ENCODE data around the gene SURF4.
"Not testable (repeated sequence)": the region's sequence is repeated elsewhere in the genome, so short reads cannot be mapped to it uniquely, and the experiment has no call there.

The SURF4 gene

GRCh38 chr9:133331641-133332380 lies 44.0 kb downstream of the SURF4 start:
- no peak for DNase-seq

- DNase-seq: no peak
Measured at GRCh38 chr9:133331221-133331620, 44.6 kb downstream of the SURF4 start.

- not testable (repeated sequence) for DNase-seq
Measured at GRCh38 chr9:133329306-133330156, 46.3 kb downstream of the SURF4 start.

GRCh38 chr9:133327834-133328484 lies 47.9 kb downstream of the SURF4 start:
- DNase-seq: no peak

- DNase-seq: not testable (repeated sequence)
Measured at GRCh38 chr9:133327021-133327420, 48.8 kb downstream of the SURF4 start.

GRCh38 chr9:133323991-133324703 lies 51.7 kb downstream of the SURF4 start:
- no peak for DNase-seq

GRCh38 chr9:133323211-133323610 lies 52.6 kb downstream of the SURF4 start:
- DNase-seq: no peak

GRCh38 chr9:133322701-133323100 lies 53.2 kb downstream of the SURF4 start:
- DNase-seq: no peak

- DNase-seq: no peak
Measured at GRCh38 chr9:133321411-133321935, 54.4 kb downstream of the SURF4 start.

- DNase-seq: no peak
Measured at GRCh38 chr9:133320421-133320881, 55.4 kb downstream of the SURF4 start.

- DNase-seq: not testable (repeated sequence)
Measured at GRCh38 chr9:133317551-133317950, 58.3 kb downstream of the SURF4 start.

GRCh38 chr9:133315997-133316396 lies 59.9 kb downstream of the SURF4 start:
- DNase-seq: no peak
